DMS53 (cell line): ENCODE data around the gene NTSR2.

Experiments used
- DNase-seq: peaks from one replicate; lab custom pipeline; 2025; lab: John Stamatoyannopoulos, UW

The NTSR2 gene, protein sequence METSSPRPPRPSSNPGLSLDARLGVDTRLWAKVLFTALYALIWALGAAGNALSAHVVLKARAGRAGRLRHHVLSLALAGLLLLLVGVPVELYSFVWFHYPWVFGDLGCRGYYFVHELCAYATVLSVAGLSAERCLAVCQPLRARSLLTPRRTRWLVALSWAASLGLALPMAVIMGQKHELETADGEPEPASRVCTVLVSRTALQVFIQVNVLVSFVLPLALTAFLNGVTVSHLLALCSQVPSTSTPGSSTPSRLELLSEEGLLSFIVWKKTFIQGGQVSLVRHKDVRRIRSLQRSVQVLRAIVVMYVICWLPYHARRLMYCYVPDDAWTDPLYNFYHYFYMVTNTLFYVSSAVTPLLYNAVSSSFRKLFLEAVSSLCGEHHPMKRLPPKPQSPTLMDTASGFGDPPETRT

DNA sequence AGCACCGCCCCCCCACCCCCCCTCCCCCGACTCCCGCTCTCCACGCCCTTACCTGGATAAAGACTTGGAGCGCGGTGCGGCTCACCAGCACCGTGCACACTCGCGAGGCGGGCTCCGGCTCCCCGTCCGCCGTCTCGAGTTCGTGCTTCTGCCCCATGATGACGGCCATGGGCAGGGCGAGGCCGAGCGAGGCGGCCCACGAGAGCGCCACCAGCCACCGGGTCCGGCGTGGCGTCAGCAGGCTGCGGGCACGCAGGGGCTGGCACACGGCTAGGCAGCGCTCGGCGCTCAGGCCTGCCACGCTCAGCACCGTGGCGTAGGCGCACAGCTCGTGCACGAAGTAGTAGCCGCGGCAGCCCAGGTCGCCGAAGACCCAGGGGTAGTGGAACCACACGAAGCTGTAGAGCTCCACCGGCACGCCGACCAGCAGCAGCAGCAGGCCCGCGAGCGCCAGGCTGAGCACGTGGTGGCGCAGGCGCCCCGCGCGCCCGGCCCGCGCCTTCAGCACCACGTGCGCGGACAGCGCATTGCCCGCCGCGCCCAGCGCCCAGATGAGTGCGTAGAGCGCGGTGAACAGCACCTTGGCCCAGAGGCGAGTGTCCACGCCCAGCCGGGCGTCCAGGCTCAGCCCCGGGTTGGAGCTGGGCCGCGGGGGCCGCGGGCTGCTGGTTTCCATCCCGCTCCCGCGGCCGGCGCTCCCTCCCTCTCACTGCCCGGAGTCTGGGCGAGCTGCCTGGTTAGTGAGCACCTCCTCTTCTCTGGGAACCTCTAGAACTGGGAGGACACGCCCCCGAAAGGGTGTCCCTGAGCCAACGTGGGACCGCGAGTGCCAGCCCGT, at the start of gene NTSR2:
Gene NTSR2 (minus strand): TSS at position 742 of the 838 bp plus-strand sequence. CDS start 66 bp downstream, at position 676.
- peak; percentile 62 for DNase-seq

DNA sequence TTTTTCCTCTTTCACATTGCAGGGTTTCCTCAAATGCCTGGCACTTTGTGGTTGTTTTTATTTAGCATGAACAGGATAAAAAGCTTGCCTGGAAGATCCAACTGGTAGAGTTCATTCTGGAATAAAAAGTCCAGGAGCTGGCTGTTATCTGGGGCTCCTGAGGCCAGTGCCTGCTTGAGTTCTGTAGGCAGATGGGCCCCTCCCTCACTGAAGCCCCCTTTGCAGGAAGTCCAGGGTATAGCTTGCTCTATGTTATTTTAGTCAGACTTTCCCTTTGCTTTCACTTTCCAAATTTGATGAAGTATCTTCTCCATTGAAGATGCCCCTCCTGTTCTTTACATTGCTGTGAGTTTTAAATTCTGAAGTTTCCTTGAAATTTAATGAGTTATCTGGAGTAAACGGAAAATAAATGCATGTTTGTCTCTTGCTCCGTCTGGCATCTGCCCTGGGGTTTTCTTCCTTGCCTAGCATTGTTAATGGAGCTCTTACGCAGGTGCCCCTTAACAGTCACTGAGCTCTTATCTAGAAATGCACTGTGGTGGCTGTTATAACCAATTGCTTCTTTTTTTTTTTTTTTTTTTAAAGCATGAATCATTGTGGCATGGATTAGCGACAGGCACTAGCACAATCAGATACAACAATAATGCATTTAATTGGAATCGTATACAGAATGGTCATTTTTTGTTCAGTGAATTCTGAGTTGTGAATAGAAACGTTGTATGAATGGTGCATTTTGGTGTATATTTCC, 49.4 kb upstream of the NTSR2 start:
- DNase-seq, result no peak

DNA sequence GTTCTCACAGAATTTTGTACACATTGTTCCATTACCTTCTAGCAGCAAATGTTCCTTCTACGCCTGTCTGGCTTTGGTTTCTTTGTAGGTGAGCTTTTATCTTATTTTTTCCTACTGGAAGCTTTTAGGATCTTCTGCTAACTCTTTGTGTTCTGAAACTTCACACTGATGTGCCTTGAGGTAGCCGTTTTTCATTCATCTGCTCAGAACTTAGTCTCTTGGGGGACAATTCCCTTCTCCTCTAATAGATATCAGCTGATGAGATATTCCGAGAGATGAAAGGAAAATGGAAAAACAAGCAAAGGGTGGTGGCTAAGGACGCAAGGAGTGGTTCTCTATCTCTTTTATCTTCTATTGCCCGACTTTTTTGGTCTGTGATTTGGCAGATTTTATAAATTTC, 48.6 kb upstream of the NTSR2 start:
- DNase-seq, result no peak

DNA sequence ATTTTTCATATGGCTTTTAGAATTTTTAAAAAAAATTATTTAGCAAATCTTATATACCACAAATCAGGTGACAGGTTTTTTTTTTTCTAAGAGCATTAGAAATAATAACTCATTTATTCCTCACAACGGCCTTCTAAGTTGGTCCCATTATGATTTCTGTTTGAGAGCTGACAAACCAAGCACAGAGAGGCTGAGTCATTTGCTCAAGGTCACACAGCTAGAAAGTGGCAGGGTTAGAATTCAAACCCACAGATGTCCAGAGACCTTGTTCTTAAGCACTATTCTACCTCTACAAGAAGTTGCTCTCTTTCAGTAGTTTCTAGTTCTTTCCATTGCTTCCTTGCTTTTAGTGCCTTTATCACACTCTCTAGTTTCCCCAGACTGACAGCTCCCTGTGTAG, 47.6 kb upstream of the NTSR2 start:
- no peak for DNase-seq

DNA sequence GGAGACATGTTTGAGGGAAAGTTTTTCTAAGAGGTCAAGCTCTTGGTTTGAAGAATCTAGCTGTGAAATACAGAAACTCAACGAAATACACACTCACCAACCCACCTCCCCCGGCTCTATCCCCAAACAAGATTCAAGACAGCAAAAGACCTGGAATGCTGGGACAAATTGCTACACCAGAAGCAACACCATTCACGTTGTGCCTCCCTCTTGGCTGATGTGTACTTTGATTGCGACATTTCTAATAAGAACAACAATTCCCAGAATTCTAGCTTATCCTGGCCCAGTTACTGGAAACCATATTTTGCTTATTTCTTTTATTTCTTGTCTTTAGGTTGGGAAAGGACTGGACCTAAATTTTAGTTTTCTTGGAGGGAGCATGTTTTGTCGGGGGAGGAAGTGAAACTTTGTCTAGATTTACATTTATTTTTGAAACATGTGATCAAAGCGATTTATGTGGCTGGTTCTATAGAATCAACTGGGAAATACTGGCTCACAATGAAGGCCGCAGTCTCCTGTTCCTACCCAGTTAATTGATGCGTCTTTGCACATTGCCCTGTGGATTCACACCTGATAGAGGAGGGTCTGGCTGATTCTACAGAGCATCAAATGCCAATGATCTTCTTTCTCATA, 46.8 kb upstream of the NTSR2 start:
- no peak for DNase-seq

DNA sequence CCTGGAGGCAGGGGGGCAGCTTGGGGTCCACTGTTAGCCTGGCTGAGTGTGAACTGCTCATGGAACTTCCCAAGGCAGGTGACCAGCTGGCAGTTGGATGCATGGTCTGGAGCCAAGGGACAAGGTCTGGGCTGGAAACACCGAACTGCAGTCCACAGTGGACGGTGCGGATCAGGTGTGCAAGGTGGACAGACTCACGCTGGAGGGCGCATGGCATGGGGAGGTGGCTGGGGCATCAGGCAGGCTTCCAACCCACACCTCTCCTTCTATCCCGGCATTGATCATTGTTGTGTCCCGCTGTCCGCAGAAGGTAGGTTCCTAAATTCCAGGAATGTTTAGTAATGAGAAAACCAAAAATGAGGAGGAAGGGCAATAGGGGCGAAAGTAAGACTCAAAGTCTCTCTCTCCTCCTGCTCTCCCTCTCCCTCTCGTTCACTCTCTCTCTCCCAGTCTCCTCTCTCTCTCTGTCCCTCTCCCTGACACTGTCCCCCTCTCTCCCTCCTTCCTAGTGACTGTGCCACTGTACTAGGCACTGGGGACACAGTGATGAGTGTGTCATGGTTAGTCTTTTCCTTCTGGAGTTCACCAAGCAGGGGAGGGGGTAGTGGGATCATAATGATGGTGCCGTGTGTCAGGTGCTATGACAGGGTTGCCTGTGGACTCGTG, 46.1 kb upstream of the NTSR2 start:
- no peak for DNase-seq

DNA sequence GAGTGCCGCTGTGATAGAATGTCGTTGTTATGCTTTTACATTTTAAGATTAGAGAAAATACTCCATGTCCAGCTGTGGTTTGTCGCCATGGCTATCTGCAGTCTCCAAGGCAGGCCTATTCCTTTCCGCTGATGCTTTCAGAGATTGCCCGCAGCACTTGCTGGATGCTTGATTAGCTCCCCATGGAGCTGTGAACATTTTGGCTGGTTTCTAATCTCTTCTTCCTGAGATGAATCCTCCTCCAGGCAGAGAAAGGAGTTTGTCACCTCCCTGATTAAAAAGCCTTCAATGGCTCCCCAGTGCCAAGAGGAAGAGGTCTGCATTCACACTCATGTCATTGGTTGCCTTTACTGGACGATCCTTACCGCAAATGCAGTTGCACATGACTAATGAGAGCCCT, 43.8 kb upstream of the NTSR2 start:
- no peak for DNase-seq

DNA sequence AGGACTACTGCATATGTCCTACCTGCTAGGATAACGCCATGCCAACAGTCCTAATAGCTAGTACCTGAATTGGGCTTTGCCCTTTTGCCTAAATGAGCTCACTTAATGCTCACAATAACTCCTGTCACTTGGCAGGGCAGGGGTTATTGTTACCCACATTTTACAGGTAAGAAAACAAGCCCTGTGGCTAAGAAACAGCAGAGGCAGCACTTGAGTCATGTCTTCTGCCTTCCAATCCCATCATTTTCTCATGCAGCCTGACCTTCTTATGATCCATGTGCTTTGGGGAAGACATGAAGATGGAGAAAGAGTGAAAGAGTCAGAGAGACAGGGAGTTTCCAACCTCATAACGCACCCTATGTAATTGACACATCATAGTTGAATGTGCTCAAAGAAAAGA, 42.9 kb upstream of the NTSR2 start:
- DNase-seq, result no peak

DNA sequence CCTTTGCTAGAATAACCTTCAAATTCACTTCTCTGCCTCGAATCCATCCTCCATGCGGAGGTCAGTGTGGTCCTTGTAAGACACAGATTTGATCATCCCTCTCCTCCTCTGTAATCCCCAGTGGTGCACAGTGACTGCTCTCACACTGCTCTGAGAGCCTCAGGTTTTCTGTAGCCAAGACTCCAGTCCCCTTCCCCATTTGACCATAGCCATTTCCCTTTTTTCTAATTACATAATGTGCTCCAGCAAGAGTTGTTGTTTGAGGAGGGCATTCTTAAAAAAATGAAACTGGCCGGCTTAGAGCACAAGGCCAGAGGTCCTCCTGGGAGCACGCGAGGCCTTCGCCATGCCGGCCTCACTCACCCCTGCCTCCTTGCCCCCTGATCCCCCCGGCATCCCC, 41.8 kb upstream of the NTSR2 start:
- no peak for DNase-seq

DNA sequence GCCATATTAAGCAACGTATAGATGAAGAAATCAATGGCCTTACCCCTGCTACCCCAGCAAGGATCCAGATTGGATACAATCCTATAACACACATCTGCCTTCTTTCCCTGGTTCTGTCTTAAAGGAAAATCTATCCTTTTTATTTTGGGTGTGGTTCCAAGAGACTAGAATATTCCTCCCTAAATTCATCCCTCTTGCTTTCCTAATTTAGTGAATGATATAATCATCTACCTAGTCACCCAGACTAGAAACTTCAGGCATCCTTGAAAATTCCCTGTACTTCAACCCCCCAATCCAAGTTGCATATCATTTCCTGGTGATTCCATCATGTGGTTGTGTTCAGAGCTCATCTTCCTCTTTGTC, 41.3 kb upstream of the NTSR2 start:
- DNase-seq, result no peak

DNA sequence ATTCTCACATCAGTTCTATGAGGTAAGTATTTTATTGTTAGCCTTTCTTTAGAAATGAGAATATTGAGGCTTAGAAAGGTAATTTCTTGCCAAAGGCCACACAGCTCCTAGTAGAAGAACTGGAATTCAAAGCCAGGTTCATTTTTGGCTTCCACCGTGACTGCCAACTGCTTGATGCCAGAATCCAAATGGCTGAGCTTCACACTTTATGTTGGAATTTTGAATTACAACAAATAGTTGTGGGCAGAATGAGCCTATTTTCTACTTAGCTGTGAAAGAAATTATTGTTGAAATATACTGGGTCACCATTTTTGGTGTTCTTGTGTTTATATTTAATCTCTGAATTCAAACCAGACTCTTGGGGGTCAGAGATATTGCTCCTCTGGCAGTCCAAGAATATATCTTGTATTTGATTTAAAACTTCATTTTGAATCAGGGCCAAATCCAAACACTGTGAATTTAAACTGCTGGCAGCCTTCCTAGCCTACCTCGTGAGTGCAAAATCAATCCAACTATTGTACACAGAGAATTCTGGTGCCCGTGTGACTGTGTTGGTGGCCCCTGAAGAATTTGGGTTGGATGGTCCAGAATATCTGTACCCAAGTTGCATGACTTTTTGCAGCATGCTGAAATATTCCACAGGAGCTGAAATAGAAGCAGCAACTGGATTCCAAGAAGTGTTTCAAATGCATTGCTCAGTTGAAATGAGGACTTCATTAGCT, 40.8 kb upstream of the NTSR2 start:
- no peak for DNase-seq

DNA sequence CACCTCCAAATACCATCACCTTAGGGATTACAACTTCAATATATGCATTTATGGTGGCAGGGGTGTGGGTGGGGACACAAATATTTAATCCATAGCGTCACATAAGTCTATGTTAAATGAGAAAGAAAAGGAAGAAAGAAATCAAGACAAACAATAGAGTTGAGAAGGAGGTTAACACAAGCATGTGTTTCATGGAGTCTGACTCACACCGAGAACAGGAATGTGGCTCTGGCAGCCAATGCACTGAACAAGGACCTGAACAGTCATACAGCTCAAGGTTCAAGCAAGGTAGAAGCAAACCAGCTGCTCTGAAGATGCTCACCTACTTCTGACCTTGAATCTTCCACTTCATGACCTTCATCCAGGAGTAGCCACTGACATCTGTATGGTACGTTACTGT, 40.2 kb upstream of the NTSR2 start:
- no peak for DNase-seq

DNA sequence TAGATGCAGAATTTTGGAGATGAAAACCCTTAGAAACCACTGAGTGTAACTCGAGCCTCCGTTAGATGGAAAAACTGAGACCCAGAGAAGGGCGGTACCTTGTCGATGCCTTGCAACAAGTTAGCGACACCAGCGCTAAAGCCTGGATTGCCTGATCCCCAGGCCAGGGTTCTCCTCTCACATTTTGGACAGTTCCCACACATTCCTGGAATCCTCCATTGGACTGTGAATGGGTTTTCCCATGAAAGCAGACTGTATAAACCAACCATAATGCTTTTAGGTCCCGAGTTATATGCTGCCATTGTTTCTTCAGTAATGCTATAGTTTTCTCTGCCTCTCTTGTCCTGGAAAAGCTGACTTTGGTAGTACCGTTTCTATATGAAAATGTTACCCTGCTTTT, 39.3 kb upstream of the NTSR2 start:
- no peak for DNase-seq

DNA sequence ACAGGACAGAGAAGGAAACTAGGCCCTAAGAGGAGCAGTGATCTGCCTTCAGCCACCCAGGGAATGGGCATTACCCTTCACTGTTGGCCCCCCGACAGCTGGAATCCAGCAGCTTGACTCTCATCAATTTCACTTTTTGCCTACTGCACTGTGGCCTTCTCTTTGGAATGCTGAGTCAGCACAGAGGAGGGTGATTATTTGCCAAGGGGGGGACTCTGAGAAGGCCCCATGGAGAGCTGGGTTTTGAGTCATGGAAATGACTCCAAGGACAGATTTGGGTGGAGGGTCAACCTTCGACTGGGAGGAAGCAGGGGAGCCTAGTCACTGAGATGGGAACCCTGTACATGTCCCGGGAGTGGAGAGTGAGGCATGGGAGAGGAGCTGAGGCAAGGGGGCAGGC, 38.1 kb upstream of the NTSR2 start:
- DNase-seq, result no peak

DNA sequence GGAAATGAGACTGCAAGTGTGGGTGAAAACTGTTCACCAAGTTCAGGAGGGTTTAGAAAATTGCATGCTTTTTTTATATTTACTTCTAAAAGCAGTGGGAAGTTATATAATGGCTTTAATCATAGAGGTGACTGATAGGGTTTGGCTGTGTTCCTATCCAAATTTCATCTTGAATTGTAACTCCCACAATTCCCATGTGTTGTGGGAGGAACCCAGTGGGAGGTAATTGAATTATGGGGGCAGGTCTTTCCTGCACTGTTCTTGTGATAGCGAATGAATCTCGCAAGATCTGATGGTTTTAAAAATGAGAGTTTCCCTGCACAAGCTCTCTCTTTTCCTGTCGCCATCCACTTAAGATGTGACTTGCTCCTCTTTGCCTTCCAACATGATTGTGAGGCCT, 35.7 kb upstream of the NTSR2 start:
- DNase-seq, result no peak

DNA sequence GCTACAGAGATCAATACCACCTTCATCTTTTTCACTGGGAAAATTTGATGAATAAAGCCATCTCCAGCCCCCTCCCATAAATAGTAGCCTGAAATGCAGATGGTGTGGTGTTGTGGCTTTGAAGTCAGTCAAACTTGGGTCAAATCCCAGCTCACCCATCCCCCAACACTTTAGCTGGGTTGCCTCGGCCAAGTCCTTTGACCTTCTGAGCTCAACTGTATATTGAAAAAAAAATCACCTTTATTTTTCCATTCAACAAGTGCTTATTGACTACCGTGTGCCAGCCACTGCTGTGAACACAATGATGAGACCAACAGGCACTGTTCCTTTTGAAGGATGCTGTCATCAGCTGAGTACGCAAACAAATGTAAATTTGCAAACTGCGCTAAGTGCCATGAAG, 35.1 kb upstream of the NTSR2 start:
- peak; percentile 73 for DNase-seq

DNA sequence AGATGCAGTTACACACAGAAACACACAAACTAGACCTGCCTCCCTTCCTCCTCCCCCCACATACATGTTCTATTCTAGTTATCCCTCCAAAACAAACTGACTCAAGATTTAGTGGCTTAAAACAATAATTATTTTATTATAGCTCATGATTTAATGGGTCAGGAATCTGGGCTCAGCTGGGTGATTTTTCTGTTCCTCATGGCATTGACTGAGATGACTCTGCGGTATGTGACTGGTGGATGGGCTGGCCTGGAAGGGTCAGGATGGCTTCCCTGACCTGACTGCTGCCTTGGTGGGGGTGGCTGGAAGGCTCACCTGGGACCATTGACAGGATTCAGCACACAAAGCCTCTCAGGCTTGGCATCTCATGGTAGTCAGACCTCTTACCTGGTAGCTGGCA, 33.7 kb upstream of the NTSR2 start:
- DNase-seq, result no peak

DNA sequence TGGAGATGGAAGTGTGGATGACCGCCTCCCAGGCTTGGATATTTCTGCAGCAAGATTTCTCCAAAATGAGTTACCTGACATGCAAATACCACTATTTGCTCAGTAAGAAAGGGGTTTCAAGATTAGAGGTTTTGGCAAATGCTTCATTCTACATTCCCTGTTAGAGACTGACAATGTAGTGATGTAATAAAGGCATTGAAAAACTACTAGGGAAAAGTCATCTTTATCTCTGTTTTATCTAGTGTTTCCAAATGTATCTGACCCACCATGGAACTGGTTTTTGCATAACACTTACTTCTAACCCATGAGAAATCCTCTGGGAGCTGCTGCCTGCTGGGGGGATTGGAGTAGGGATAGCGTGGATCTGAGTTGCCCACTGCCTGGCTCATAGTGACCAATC, 33.0 kb upstream of the NTSR2 start:
- no peak for DNase-seq

DNA sequence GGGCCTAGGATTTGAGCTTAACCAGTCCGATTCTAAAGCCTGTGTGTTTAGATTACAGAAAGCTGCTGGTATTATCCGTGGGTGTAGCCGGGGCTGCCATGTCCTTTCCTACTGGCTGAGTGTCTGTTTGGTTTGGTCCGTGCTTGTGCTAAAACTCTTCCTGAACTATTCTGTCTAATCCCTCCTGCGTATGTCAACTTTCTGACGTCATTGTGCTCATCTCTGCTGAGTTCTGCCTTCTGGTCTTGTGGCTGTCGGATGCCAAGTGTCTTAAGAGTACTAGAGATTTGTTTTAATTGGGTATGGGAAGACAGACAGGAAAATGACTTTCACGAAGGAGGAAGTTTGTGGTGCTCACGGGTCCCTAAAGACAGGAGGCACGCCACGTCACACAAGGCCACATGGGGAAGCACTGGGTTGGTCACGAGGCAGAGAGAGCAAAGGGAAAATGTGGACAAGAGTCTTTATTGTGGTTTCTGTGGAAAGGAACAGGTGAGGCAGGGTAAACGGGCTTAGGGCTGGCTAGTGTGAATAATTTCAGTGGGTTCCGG, 31.8 kb upstream of the NTSR2 start:
- DNase-seq, result peak; percentile 33

DNA sequence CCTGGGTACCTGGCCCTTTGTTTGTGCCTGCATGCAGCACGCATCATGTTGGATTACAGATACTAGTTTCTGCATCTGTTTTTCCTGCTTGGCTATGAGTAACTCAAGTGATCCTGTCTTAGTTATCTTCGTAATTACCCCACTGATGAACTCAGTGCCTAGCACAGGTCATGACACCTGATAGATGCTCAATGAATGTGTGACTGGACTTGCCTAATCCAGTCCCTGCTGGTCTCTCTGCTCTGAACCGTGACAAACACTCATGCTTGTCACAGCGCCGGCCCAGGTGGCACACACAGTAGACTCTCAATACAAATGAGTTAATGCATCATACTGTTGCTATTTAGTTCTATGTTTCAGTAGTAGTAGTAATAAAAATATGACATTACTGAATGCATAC, 31.2 kb upstream of the NTSR2 start:
- peak; percentile 74 for DNase-seq
